Endothelial cell (in vitro differentiated cells): ENCODE measurements around the gene RNF212. TPM values are rescaled to one million over a fixed set of nuclear protein-coding genes. Genes with fewer than 3 reads are reported as not detected.

ENCODE experiments used
- DNase-seq: peaks from one replicate; pipeline ENCODE4 v3.0.0; 2021; ENCODE audit warnings: low spot score
- H3K27ac Mint-ChIP-seq: one replicate; pipeline ENCODE4 v1.8.0; 2021; ENCODE audit warnings: mixed read lengths, inconsistent platforms; ENCODE audit not compliant: unreplicated experiment
- H3K27me3 Mint-ChIP-seq: one replicate; pipeline ENCODE4 v1.8.0; 2021; ENCODE audit warnings: mild to moderate bottlenecking, moderate library complexity, mixed read lengths, inconsistent platforms; ENCODE audit not compliant: unreplicated experiment
- H3K36me3 Mint-ChIP-seq: one replicate; pipeline ENCODE4 v1.8.0; 2021; ENCODE audit warnings: mild to moderate bottlenecking, low read depth, mixed read lengths, inconsistent platforms; ENCODE audit not compliant: unreplicated experiment
- H3K4me1 Mint-ChIP-seq: one replicate; pipeline ENCODE4 v1.8.0; 2021; ENCODE audit warnings: mild to moderate bottlenecking, mixed read lengths, inconsistent platforms; ENCODE audit not compliant: unreplicated experiment
- H3K4me3 Mint-ChIP-seq: one replicate; pipeline ENCODE4 v1.8.0; 2021; ENCODE audit warnings: mild to moderate bottlenecking, mixed read lengths, inconsistent platforms; ENCODE audit not compliant: unreplicated experiment
- H3K9me3 Mint-ChIP-seq: one replicate; pipeline ENCODE4 v1.8.0; 2021; ENCODE audit warnings: mixed read lengths, inconsistent platforms; ENCODE audit not compliant: unreplicated experiment
- CTCF ChIP-seq: fragments of 200-600 bp; sonication (generic); IDR thresholded peaks from one replicate; pipeline ENCODE4 v1.5.0; 2021; ENCODE audit warnings: antibody characterized with exemption; ENCODE audit not compliant: unreplicated experiment
- total RNA-seq: library from RNA; stranded (reverse); fragmentation: NEBNext Ultra II Directional; extraction: Animal tissue kit (Norgen Biotek cat#: 25700); gene quantifications from one replicate; pipeline ENCODE4 v1.2.1, GENCODE V29; 2021; ENCODE audit not compliant: unreplicated experiment

The RNF212 gene
- total RNA-seq, 1 donor from 2014 or later, result 3.3 TPM

GRCh38 chr4:1023075-1023640, 90.2 kb downstream of the RNF212 start:
- Mint-ChIP-seq H3K9me3 (no peaks in the 10 kb centered on the region), H3K4me1 (no peaks in the 10 kb centered on the region), H3K4me3 (no peak overlapping the region), H3K36me3 (peaks cover 3% of the 10 kb centered on the region), H3K27ac (no peak overlapping the region), H3K27me3 (peaks cover 12% of the 10 kb centered on the region)
- no peak for TF ChIP-seq CTCF
- DNase-seq, result no peak

GRCh38 chr4:1022739-1023066, 90.7 kb downstream of the RNF212 start:
- TF ChIP-seq CTCF, result no peak
- Mint-ChIP-seq H3K4me1 (no peaks in the 10 kb centered on the region), H3K36me3 (peaks cover 3% of the 10 kb centered on the region), H3K27me3 (peaks cover 11% of the 10 kb centered on the region), H3K4me3 (no peak overlapping the region), H3K27ac (no peak overlapping the region), H3K9me3 (no peaks in the 10 kb centered on the region)
- DNase-seq, result no peak

- no peak for DNase-seq
- peaks cover 3% of the 10 kb centered on the region for H3K36me3 Mint-ChIP-seq
- H3K27me3 Mint-ChIP-seq, result peaks cover 10% of the 10 kb centered on the region
- H3K4me1 Mint-ChIP-seq, result no peaks in the 10 kb centered on the region
- no peak overlapping the region for H3K4me3 Mint-ChIP-seq
- H3K27ac Mint-ChIP-seq, result no peak overlapping the region
- no peaks in the 10 kb centered on the region for H3K9me3 Mint-ChIP-seq
- no peak for TF ChIP-seq CTCF
Observed at GRCh38 chr4:1022051-1022738, 91.2 kb downstream of the RNF212 start.

Other genes starting within 250 kb of the RNF212 start
- gene GAK, start 181.2 kb downstream of the RNF212 start, total RNA-seq, result 112 TPM
- 31.4 TPM for gene TMEM175, start 181.1 kb downstream of the RNF212 start, total RNA-seq
- gene DGKQ, start 140.0 kb downstream of the RNF212 start, total RNA-seq, result 14.5 TPM
- gene IDUA, start 126.5 kb downstream of the RNF212 start, total RNA-seq, result 14.9 TPM
- gene SLC26A1, start 120.2 kb downstream of the RNF212 start, total RNA-seq, result not detected
- gene FGFRL1, start 101.9 kb downstream of the RNF212 start, total RNA-seq, result 5.2 TPM
- 0.97 TPM for gene SPON2, start 59.0 kb upstream of the RNF212 start, total RNA-seq
- 165 TPM for gene CTBP1, start 135.6 kb upstream of the RNF212 start, total RNA-seq
- 68.2 TPM for gene MAEA, start 176.3 kb upstream of the RNF212 start, total RNA-seq
- gene UVSSA, start 233.6 kb upstream of the RNF212 start, total RNA-seq, result 22.1 TPM